ENCODE results near the gene QSOX2.

The QSOX2 gene

GRCh38 chr9:136201609-136202453 is 43.8 kb downstream of the QSOX2 start:
- no peak for DNase-seq

GRCh38 chr9:136201174-136201573 is 44.4 kb downstream of the QSOX2 start:
- no peak for DNase-seq

- no peak for DNase-seq
Measured at GRCh38 chr9:136200424-136200823, 45.2 kb downstream of the QSOX2 start.

- DNase-seq: no peak
Measured at GRCh38 chr9:136199391-136200288, 46.0 kb downstream of the QSOX2 start.

DNA sequence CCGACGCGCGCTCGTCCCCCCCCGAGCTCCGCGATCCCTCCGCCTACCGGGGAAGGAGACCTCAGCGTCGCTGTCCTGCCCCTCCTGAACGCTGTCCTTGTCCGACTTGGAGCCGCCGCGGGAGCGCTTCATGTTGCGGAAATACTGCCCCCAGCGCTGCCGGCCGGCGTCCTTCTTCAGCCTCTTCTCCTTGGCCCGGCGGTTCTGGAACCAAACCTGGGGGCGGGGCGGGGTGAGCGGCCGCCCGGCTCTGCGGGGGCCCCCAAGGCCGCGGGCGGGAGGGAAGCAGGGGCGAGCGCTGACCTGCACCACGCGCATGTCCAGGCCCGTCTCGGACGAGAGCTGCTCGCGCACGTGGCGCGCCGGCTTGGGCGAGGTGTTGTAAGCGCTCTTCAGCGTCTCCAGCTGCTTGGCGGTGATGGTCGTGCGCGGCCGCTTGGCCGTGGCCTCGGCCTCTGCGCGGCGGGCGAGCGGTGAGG is 47.0 kb downstream of the QSOX2 start:
- no peak for DNase-seq

DNA sequence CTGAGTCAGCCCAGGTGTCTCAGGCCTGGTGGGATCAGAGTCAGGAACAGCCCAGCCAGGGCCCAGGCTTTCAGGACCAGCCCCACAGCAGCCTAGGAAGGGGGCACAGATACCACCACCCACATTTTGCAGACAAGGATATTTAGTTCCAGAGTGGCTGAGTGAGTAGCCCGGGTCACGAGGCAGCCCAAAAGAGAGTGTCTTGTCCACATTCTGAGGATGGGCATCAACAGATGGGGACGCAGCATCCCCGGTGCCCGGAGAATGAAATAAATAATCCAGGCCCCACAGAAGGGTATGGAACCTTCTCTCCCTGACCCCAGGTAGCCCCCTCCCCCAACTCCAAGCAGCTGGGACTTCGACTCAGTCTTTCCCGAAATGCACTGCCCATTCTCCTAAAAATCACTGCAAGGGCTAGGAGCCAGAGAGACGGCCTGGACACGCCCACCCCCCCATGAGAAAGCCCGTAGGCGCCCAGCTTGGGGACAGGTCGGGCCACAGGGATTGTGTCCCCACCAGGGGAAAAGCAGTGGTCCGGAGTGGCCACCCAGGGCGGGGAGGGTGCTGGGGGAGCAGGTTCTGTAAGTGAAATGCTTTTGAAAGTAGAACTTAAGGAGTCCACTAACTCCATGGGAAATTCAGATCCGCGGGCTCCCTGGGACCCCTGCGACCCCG is 47.5 kb downstream of the QSOX2 start:
- DNase-seq: no peak

- no peak for DNase-seq
Measured at GRCh38 chr9:136197084-136197875, 48.3 kb downstream of the QSOX2 start.

DNA sequence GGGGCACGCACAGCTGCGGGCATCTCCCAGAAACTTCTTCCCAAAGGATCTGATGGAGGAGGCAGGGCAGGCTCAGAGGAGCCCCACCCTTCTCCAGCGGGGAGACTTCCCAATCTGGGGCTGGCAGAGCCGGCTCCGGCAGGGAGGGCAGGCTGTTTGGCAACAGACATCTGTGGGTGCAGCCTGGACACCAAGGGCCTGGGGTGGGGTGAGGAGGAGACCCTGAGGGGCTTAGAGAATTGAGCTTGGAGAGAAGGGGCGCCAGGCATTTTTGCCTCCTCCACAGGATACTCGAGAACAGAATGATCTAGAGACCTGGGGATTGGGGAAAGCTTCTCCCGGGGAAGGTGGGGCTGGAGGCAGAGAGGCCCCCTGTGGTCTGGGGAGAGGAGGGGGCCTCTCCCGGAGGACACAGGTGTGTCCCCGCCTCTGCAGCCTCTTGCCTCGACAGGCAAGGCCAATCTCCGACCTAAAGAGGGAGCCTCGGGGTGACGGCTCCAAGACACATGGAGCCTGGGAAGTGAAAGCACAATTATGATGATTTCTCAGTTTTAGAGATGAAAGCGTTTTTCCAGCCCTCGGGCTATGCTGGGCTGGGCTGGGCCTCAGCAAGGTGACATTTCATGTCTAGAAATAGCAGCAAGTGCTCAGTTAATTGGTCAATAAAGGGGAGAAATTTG is 49.1 kb downstream of the QSOX2 start:
- DNase-seq: no peak

DNA sequence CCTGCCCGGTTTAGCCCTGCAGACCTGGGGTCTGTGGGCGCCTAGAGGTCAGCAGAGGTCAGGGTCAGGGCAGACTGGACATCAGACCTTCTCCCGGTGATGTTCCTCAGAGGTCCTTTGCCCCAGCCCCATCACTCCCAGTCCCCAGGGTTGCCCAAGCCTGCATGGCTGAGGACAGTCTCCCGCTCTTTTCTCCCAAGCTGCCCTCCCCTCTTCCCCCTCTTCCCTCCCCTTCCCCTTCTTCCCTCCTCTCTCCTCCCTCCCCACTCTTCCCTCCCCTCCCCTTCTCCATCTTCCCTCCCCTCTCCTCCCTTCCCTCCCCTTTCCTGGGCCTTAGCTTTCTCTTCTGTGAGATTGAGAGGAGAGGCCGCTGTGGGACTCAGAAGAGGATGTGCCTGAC is 51.1 kb downstream of the QSOX2 start:
- DNase-seq: no peak

DNA sequence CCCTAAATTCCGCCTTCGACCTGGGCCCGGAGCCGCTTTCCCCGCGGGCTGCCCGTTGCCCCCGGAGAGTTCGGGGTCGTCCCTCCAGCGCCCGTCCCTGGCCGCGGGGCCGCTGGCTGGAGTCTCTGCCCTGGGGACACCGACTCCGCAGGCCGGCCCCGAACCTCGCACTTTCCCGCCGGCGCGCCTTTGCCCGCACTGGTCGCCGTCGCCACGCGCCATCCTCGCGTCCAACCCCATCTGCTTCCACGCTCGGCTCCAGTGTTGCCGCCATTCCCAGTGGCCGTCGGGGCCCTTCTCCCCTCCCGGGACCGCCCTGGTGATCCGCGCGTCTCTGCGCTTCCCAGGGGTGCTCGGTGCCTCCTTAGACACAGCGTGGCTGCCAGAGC is 51.7 kb downstream of the QSOX2 start:
- no peak for DNase-seq

DNA sequence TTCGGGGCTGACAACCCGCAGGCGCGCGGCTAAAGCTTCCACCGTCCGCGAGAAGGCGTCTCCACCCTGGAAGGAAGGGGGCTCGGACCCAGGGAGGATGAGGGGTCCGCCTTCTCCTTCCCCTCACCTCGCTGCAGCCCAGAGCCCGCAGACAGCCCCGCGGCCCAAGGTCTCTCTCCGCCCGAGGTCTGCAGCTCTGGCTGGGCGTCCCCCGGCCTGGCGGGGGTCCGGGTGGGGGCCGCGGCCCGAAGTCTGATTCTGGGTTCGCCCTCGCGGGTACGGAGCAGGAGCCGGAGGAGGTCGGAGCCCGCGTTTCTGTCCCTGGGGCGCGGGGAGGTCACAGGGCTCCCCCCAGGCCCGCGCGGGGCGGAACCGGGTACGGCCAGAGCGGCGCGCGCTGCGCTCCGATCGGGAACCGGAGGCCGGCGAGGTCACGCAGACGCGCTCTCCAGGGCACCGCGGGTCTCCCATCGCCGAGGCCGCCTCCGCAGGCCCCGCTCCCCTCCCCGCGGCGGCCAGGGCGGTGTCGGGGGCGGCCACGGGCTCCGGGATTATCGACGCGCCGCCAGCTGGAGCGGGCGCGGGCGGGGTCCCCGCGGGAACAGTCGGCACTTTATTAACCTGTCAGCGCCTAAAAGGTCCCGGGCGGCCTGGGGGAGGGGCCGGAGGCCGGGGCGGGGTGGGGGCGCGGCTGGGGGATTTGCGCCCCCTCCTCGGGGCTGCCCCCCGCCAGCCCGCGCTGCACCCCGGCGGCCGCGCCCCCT is 52.3 kb downstream of the QSOX2 start:
- DNase-seq: no peak

DNA sequence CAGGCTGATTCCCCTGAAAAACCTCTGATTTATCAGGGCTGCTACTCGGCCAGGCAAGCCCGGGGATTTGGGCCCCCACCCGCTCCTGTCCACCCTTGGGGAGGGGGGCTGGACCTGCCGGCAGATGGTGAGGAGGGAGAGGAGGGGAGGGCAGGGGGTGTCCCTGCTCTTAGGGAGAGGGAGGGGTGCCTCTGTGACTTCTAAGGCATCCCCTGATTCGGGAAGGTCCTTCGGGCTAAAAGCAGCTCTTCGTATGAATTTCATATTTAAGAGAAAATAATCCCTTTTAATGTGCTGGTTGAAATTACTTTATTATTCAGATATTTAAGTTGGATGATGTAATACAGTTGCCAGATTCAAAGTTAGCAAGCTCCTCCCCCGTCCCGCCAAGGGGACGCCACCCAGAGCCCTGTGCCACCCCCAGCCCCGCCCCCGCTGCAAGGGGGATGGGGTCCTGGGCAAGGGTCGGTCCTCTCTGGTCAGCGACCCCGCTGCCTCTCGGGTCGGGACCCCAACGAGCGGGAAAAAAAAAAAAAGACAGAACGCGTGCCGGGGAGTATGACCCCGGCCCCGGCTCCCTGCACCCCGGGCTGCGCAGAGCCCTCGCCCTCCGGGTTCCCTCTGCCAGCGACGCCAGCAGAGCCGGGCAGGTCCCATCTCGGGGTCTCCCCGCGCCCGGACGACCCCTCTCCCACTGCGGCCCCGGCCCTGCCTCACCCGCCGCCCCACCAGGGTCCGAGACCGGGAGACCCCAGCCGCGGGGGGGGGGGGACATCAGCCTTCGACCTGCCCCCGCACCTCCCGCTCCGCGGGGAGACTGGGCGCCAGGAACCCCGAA is 53.1 kb downstream of the QSOX2 start:
- no peak for DNase-seq

DNA sequence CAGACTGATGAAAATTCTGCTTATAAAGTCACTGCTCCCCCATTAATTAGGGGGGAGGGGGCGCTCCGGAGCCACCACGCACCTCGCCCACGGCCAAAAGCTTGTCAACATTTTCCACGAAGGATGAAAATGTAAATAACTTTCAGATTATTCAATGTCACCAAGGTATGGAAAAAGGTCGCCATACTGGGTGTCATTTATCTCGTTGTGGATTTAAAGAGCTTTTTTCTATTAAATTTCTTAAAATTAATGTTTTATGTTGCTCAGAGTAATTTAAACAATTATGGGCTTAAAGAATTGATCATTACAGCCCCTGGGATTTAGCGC is 53.7 kb downstream of the QSOX2 start:
- DNase-seq: no peak

- no peak for DNase-seq
Measured at GRCh38 chr9:136191099-136191959, 54.3 kb downstream of the QSOX2 start.

- no peak for DNase-seq
Measured at GRCh38 chr9:136190656-136191055, 55.0 kb downstream of the QSOX2 start.

GRCh38 chr9:136190237-136190601 is 55.4 kb downstream of the QSOX2 start:
- no peak for DNase-seq

- no peak for DNase-seq
Measured at GRCh38 chr9:136189394-136190236, 56.0 kb downstream of the QSOX2 start.
